GM10266 (cell line): ENCODE data around the gene ZNF614.
"Not testable (repeated sequence)": the region's sequence is repeated elsewhere in the genome, so short reads cannot be mapped to it uniquely, and the experiment has no call there.

Source experiments
- DNase-seq: peaks from one replicate; pipeline ENCODE4 v3.0.0; 2012; ENCODE audit errors: extremely low spot score
- CTCF ChIP-seq: IDR thresholded peaks from 2 replicates; pipeline ENCODE4 v1.5.1; 2012; ENCODE audit warnings: mild to moderate bottlenecking, low read depth; ENCODE audit not compliant: control insufficient read depth, insufficient read depth; ENCODE audit errors: missing control alignments

The ZNF614 gene

GRCh38 chr19:51980116-51980736 lies 48.0 kb downstream of the ZNF614 start:
- no peak for TF ChIP-seq CTCF
- no peak for DNase-seq

GRCh38 chr19:51978882-51979281 lies 49.3 kb downstream of the ZNF614 start:
- DNase-seq: no peak
- no peak for TF ChIP-seq CTCF

- TF ChIP-seq CTCF: no peak
Measured at GRCh38 chr19:51977346-51977745, 50.8 kb downstream of the ZNF614 start.

GRCh38 chr19:51976852-51977251 lies 51.3 kb downstream of the ZNF614 start:
- DNase-seq: no peak
- TF ChIP-seq CTCF: no peak

More at GRCh38 chr19:51977346-51977745, 50.8 kb downstream of the ZNF614 start:
- DNase-seq: no peak

GRCh38 chr19:51975787-51976186 lies 52.4 kb downstream of the ZNF614 start:
- not testable (repeated sequence) for DNase-seq

GRCh38 chr19:51971624-51972023 lies 56.6 kb downstream of the ZNF614 start:
- DNase-seq: no peak
- no peak for TF ChIP-seq CTCF

- no peak for TF ChIP-seq CTCF
- no peak for DNase-seq
Measured at GRCh38 chr19:51970718-51971117, 57.5 kb downstream of the ZNF614 start.

- no peak for DNase-seq
- TF ChIP-seq CTCF: no peak
Measured at GRCh38 chr19:51965583-51965982, 62.6 kb downstream of the ZNF614 start.
